ENCODE data around the gene ZMYM1.
"Not testable (repeated sequence)": the region's sequence is repeated elsewhere in the genome, so short reads cannot be mapped to it uniquely, and the experiment has no call there.

Gene ZMYM1

DNA sequence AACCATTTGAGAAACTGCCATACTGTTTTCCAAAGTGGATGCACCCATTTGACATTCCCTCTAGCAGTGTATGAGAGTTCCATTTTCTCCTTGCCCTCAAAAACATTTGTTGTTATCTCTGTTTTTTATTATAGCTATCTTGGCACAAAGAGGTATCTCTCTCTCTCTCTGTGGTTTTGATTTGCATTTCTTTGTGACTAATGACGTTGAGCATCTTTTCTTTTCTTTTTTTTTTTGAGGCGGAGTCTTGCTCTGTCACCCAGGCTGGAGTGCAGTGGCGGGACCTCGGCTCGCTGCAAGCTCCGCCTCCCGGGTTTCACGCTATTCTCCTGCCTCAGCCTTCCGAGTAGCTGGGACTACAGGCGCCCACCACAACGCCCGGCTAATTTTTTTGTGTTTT is 30.1 kb upstream of the ZMYM1 start:
- TF ChIP-seq, protein P1, sequence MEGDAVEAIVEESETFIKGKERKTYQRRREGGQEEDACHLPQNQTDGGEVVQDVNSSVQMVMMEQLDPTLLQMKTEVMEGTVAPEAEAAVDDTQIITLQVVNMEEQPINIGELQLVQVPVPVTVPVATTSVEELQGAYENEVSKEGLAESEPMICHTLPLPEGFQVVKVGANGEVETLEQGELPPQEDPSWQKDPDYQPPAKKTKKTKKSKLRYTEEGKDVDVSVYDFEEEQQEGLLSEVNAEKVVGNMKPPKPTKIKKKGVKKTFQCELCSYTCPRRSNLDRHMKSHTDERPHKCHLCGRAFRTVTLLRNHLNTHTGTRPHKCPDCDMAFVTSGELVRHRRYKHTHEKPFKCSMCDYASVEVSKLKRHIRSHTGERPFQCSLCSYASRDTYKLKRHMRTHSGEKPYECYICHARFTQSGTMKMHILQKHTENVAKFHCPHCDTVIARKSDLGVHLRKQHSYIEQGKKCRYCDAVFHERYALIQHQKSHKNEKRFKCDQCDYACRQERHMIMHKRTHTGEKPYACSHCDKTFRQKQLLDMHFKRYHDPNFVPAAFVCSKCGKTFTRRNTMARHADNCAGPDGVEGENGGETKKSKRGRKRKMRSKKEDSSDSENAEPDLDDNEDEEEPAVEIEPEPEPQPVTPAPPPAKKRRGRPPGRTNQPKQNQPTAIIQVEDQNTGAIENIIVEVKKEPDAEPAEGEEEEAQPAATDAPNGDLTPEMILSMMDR (IDR thresholded peaks at IDR 0.05; ENCODE audit: low read depth, low read length, missing control alignments): no peak
- H3K4me3 ChIP-seq (ENCODE audit: low read depth, low read length): no peak overlapping the region
- no peak for DNase-seq (ENCODE audit: low read depth)

DNA sequence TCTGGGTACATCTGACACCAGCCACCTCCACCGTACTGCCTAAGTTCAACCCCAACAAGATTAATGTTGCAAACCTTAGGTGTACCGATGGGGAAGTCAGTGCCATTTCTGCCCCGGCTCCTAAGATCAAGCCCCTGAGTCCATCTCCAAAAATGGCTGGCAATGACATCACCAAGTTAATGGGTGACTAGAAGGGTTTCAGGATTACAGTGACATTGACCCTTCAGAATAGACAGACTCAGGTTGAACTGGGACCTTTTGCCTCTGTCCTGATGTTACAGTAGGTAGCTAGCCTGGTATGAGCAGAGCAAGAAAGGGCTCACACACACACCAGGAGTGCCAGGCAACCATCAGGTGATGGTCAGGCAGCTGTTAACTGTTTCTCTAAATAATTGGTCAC is 25.8 kb upstream of the ZMYM1 start:
- no peak for DNase-seq (ENCODE audit: low read depth)
- TF ChIP-seq, protein P1 (IDR thresholded peaks at IDR 0.05; ENCODE audit: low read depth, low read length, missing control alignments): no peak

GRCh38 chr1:35054282-35054681 is 24.9 kb upstream of the ZMYM1 start:
- H3K4me3 ChIP-seq (ENCODE audit: low read depth, low read length); DNase-seq (ENCODE audit: low read depth): not testable (repeated sequence)

More for the DNA sequence above, 25.8 kb upstream of the ZMYM1 start:
- no peak overlapping the region for H3K4me3 ChIP-seq (ENCODE audit: low read depth, low read length)

- DNase-seq (ENCODE audit: low read depth); H3K4me3 ChIP-seq (ENCODE audit: low read depth, low read length): not testable (repeated sequence)
Measured at GRCh38 chr1:35058321-35058720, 20.9 kb upstream of the ZMYM1 start.

GRCh38 chr1:35058988-35059387 is 20.2 kb upstream of the ZMYM1 start:
- H3K4me3 ChIP-seq (ENCODE audit: low read depth, low read length): no peak overlapping the region
- TF ChIP-seq, protein P1 (IDR thresholded peaks at IDR 0.05; ENCODE audit: low read depth, low read length, missing control alignments): no peak
- no peak for DNase-seq (ENCODE audit: low read depth)

DNA sequence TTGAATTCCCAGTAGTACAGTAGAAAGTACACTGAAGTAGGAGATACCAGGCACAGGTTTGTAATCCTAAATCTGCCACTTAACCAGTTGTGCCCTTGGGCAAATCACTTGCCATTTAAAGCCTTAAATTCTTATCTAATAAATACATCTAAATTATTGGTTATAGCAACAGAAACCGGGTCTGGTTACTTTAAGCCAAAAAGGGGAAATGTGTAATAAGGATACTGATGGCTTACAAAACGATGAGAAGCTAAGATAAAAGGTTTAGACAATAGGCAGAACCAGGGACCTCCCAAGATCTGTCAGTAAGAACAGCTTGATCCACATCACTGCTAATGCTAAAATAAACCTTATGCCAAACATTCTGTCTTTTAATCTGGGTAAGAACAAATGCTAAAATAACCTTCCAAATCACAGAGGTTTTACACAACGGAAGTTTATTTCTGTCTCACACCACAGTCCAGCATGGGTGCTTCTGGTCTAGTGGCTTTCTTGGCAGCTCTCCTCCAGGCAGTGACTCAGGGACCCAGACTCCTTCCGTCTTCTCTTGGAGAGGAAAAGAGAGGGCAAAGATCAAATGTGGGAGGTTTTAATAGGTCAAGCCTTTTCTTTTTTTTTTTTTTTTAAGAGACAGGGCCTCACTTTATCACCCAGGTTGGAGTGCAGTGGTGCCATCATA is 16.5 kb upstream of the ZMYM1 start:
- DNase-seq (ENCODE audit: low read depth): no peak
- H3K4me3 ChIP-seq (ENCODE audit: low read depth, low read length): no peak overlapping the region
- TF ChIP-seq, protein P1 (IDR thresholded peaks at IDR 0.05; ENCODE audit: low read depth, low read length, missing control alignments): no peak

GRCh38 chr1:35064265-35064664 is 14.9 kb upstream of the ZMYM1 start:
- TF ChIP-seq, protein P1 (IDR thresholded peaks at IDR 0.05; ENCODE audit: low read depth, low read length, missing control alignments): no peak
- no peak for DNase-seq (ENCODE audit: low read depth)
- no peak overlapping the region for H3K4me3 ChIP-seq (ENCODE audit: low read depth, low read length)

- H3K4me3 ChIP-seq (ENCODE audit: low read depth, low read length): no peak overlapping the region
- TF ChIP-seq, protein P1 (IDR thresholded peaks at IDR 0.05; ENCODE audit: low read depth, low read length, missing control alignments): no peak
- no peak for DNase-seq (ENCODE audit: low read depth)
Measured at GRCh38 chr1:35069746-35070145, 9.4 kb upstream of the ZMYM1 start.
